H1 (cell line): Measurements from ENCODE around the gene FCN3. TPM values are rescaled to one million over a fixed set of nuclear protein-coding genes. Genes with fewer than 3 reads are reported as not detected.

Experiments used
- CTCF ChIA-PET: fragments of 300-600 bp; sonication (Branson Sonifier 250); formaldehyde crosslinking; loops from one replicate; lab custom pipeline; 2021; ENCODE audit not compliant: partially characterized antibody; lab: Charles Lee
- POLR2A ChIA-PET: fragments of 300-600 bp; sonication (Branson Sonifier 250); formaldehyde crosslinking; loops from one replicate; lab custom pipeline; 2021; ENCODE audit warnings: inconsistent platforms; ENCODE audit not compliant: partially characterized antibody; lab: Charles Lee
- DNase-seq, 2 experiments: peaks; one replicate each; pipeline versions ENCODE4 v3.0.0 to v3.0.0-alpha.2; 2010 to 2022; ENCODE audit warnings: low spot score in 2 of 2, low read depth in 1 of 2, mixed read lengths in 1 of 2
- FAIRE-seq: peaks from 2 replicates; lab custom pipeline; 2011; peaks lifted over from hg19 to GRCh38; lab: Jason Lieb, UNC
- H2AFZ ChIP-seq: 2 replicates; pipeline ENCODE4 v1.8.1; 2012; ENCODE audit warnings: low read length, inconsistent platforms
- H2AK5ac ChIP-seq: 2 replicates; pipeline ENCODE4 v1.6.1; 2013; ENCODE audit warnings: low read depth, low read length
- H2BK120ac ChIP-seq: replicated peaks from 2 replicates; pipeline ENCODE3; 2013; ENCODE audit warnings: low read depth, low read length, inconsistent platforms
- H2BK12ac ChIP-seq: 2 replicates; pipeline ENCODE4 v1.6.1; 2013; ENCODE audit warnings: low read depth, low read length
- H2BK15ac ChIP-seq: 2 replicates; pipeline ENCODE4 v1.6.1; 2013; ENCODE audit warnings: low read length
- H2BK20ac ChIP-seq: 2 replicates; pipeline ENCODE4 v1.6.1; 2013; ENCODE audit warnings: low read length
- H2BK5ac ChIP-seq: 2 replicates; pipeline ENCODE4 v1.6.1; 2013; ENCODE audit warnings: low read depth, low read length
- H3K14ac ChIP-seq: 2 replicates; pipeline ENCODE4 v1.6.1; 2013; ENCODE audit warnings: inconsistent platforms; ENCODE audit not compliant: insufficient read length
- H3K18ac ChIP-seq: 2 replicates; pipeline ENCODE4 v1.6.1; 2013; ENCODE audit warnings: low read length; ENCODE audit errors: extremely low read depth
- H3K23ac ChIP-seq: 2 replicates; pipeline ENCODE4 v1.6.1; 2013; ENCODE audit warnings: inconsistent platforms; ENCODE audit not compliant: insufficient read length
- H3K23me2 ChIP-seq: 2 replicates; pipeline ENCODE4 v1.6.1; 2013; ENCODE audit warnings: low read depth, low read length
- H3K27ac ChIP-seq: 2 replicates; pipeline ENCODE4 v1.6.1; 2011; ENCODE audit warnings: low read depth, low read length, inconsistent platforms
- H3K27me3 ChIP-seq, 4 experiments: replicated peaks in 1 of 4; 1 replicate in 1 of 4; 2 replicates in 3 of 4; pipeline versions ENCODE4 v1.6.1 to v1.8.1; 2011 to 2013; ENCODE audit warnings: low read length in 3 of 4, mild to moderate bottlenecking in 3 of 4, inconsistent platforms in 2 of 4, mixed read lengths in 2 of 4, moderate library complexity in 1 of 4; ENCODE audit not compliant: control insufficient read depth in 3 of 4, insufficient read depth in 3 of 4; ENCODE audit errors: extremely low read depth in 1 of 4
- H3K36me3 ChIP-seq, 4 experiments: 2 replicates each; pipeline versions ENCODE4 v1.6.1 to v1.8.1; 2011 to 2013; ENCODE audit warnings: mild to moderate bottlenecking in 4 of 4, low read length in 3 of 4, moderate library complexity in 2 of 4, control low read depth in 1 of 4, inconsistent platforms in 1 of 4; ENCODE audit not compliant: insufficient read depth in 4 of 4, control insufficient read depth in 2 of 4
- H3K4ac ChIP-seq: replicated peaks from 2 replicates; pipeline ENCODE3; 2013; ENCODE audit warnings: low read length, low read depth, mixed read lengths, inconsistent platforms; ENCODE audit not compliant: insufficient read length
- H3K4me1 ChIP-seq, 4 experiments: replicated peaks in 1 of 4; 1 replicate in 1 of 4; 2 replicates in 3 of 4; pipeline versions ENCODE4 v1.6.1 to v1.8.1; 2011 to 2013; ENCODE audit warnings: low read length in 3 of 4, inconsistent platforms in 2 of 4, mixed read lengths in 1 of 4; ENCODE audit not compliant: insufficient read depth in 4 of 4, control insufficient read depth in 3 of 4
- H3K4me2 ChIP-seq, 2 experiments: 2 replicates each; pipeline versions ENCODE4 v1.6.1 to v1.8.1; 2011 to 2013; ENCODE audit warnings: low read depth in 2 of 2, low read length in 2 of 2, control low read depth in 1 of 2, inconsistent platforms in 1 of 2, mild to moderate bottlenecking in 1 of 2; ENCODE audit not compliant: insufficient read depth in 1 of 2
- H3K4me3 ChIP-seq, 4 experiments: fragments of 200-600, 300-600 bp in 1 of 4; sonication (generic), shearing (Covaris generic), sonication (Bioruptor Twin) in 1 of 4; 2 replicates each; pipeline versions ENCODE4 v1.5.1 to v1.8.1; 2011 to 2016; ENCODE audit warnings: low read length in 4 of 4, low read depth in 3 of 4, control low read depth in 2 of 4, inconsistent platforms in 2 of 4, mild to moderate bottlenecking in 2 of 4, mixed read lengths in 1 of 4, moderate library complexity in 1 of 4; ENCODE audit not compliant: insufficient read depth in 2 of 4; ENCODE audit errors: extremely low read depth in 1 of 4
- H3K56ac ChIP-seq: replicated peaks from 2 replicates; pipeline ENCODE3; 2013; ENCODE audit warnings: low read depth, mild to moderate bottlenecking, mixed read lengths, low read length, inconsistent platforms; ENCODE audit not compliant: insufficient read length
- H3K79me1 ChIP-seq: 2 replicates; pipeline ENCODE4 v1.6.1; 2013; ENCODE audit warnings: low read depth, low read length, control low read depth
- H3K79me2 ChIP-seq, 2 experiments: 2 replicates each; pipeline versions ENCODE4 v1.6.1 to v1.8.1; 2012 to 2013; ENCODE audit warnings: low read length in 2 of 2, mild to moderate bottlenecking in 2 of 2, inconsistent platforms in 1 of 2; ENCODE audit not compliant: insufficient read depth in 2 of 2, control insufficient read depth in 1 of 2
- H3K9ac ChIP-seq, 4 experiments: replicated peaks in 1 of 4; 1 replicate in 1 of 4; 2 replicates in 3 of 4; pipeline versions ENCODE4 v1.6.1 to v1.8.1; 2011 to 2013; ENCODE audit warnings: low read depth in 3 of 4, low read length in 3 of 4, control low read depth in 2 of 4, mild to moderate bottlenecking in 2 of 4, moderate library complexity in 2 of 4, inconsistent platforms in 1 of 4; ENCODE audit errors: extremely low read depth in 1 of 4
- H3K9me3 ChIP-seq, 2 experiments: 2 replicates each; pipeline versions ENCODE4 v1.6.1 to v1.8.1; 2012 to 2013; ENCODE audit warnings: mild to moderate bottlenecking in 2 of 2, moderate library complexity in 2 of 2, control low read depth in 1 of 2, inconsistent platforms in 1 of 2, low read depth in 1 of 2, low read length in 1 of 2, mixed read lengths in 1 of 2; ENCODE audit not compliant: insufficient read depth in 2 of 2
- H4K20me1 ChIP-seq, 2 experiments: replicated peaks in 1 of 2; 2 replicates each; pipeline versions ENCODE3 to v1.8.1; 2011 to 2013; ENCODE audit warnings: inconsistent platforms in 2 of 2, low read length in 2 of 2, mild to moderate bottlenecking in 1 of 2; ENCODE audit not compliant: insufficient read depth in 2 of 2, control insufficient read depth in 1 of 2
- H4K5ac ChIP-seq: 2 replicates; pipeline ENCODE4 v1.6.1; 2013; ENCODE audit warnings: low read length, low read depth, mixed read lengths, inconsistent platforms; ENCODE audit not compliant: insufficient read length
- H4K8ac ChIP-seq: 2 replicates; pipeline ENCODE4 v1.8.0; 2013; ENCODE audit warnings: mild to moderate bottlenecking, moderate library complexity, low read length, inconsistent platforms; ENCODE audit not compliant: insufficient read depth; ENCODE audit errors: extremely low read depth
- H4K91ac ChIP-seq: replicated peaks from 2 replicates; pipeline ENCODE3; 2013; ENCODE audit warnings: low read length, mixed read lengths, inconsistent platforms; ENCODE audit not compliant: insufficient read length
- ASH2L ChIP-seq: fragments of 200-600, 300-600 bp; sonication (generic); IDR thresholded peaks from one replicate; pipeline ENCODE4 v1.7.1; 2017; ENCODE audit warnings: low read length
- SRF ChIP-seq: IDR thresholded peaks from 2 replicates; pipeline ENCODE4 v1.6.1; 2011; ENCODE audit warnings: mild to moderate bottlenecking, low read depth, low read length, moderate library complexity
- WGBS, 2 experiments: shearing (Covaris generic) in 1 of 2; methylation state at CpG; one replicate each; pipeline versions ENCODE4 v1.1.6 to v1.1.7; 2013 to 2015; ENCODE audit warnings: low lambda C conversion rate in 2 of 2, mixed read lengths in 2 of 2, inconsistent platforms in 1 of 2, low coverage in 1 of 2, missing lambda C conversion rate in 1 of 2; ENCODE audit not compliant: insufficient replicate concordance in 2 of 2, insufficient coverage in 1 of 2, insufficient read length in 1 of 2; ENCODE audit errors: extremely low coverage in 1 of 2, missing lambda C conversion rate in 1 of 2; 5-methylcytosine and 5-hydroxymethylcytosine counted together
- polyA plus RNA-seq, 7 experiments: library from polyadenylated mRNA; depleted of rRNA in 3 of 7; stranded (reverse) in 5 of 7; unstranded in 2 of 7; fragments of >200 nt in 5 of 7; fragments of 200-250 nt in 2 of 7; gene quantifications; 1 replicate in 5 of 7; 2 replicates in 1 of 7; 4 replicates in 1 of 7; pipeline versions ENCODE4 v1.2.1 to v1.2.3, GENCODE V29; 2011 to 2013; ENCODE audit warnings: missing spikeins in 2 of 7, mixed read lengths in 2 of 7
- total RNA-seq: library from RNA; stranded (reverse); fragmentation: NEBNext Ultra II Directional; extraction: Animal tissue kit (Norgen Biotek cat#: 25700); gene quantifications from 2 replicates; pipeline ENCODE4 v1.2.1, GENCODE V29; 2021

Gene FCN3
- total and polyA plus RNA-seq, 2 of the 8 experiments (the other 6 are each of a cell fraction or from before 2014, with no cell fraction given), result 0.30 to 0.57 TPM

DNA sequence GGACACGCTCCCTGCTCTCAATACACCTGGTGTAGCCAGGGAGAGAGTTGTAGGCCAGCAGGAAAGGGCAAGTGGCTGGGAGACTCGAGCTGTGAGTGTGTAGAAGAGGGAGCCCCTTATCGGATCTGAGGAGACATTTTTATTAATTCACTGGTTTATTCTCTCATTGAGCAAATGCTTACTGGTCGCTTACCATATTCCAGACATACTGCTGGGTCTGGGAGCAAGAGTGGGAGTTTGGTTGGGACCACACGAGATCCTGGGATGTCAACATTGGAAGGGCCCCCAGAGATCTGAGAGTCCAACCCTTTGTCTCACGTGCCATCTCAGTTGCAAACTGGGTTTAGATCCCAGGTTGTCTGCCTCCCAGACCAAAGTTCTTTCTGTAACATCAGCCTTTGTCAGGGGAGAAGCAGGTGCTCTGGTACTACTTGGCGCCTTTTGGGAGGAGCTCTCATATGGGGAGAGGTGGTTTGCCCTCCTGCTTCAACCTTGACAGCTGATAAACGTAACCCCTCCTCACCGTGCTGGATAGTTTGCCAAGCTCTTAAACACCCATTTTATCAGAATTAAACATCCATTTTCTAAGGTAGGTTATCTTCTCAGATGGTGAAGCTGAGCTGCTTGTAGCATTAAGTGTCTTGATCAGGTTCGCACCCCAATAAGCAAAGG, 51.9 kb downstream of the FCN3 start:
- Histone ChIP-seq H3K4me1 (0 out of 7 replicates have a peak, but pooled peaks cover 0 to 8% (median 0%) of the 10 kb centered on the region in 4 experiments), H3K27me3 (no peaks in the 10 kb centered on the region; a peak in 2 of 7 replicates), H3K18ac (peak overlapping the region; percentile 88), H3K23ac (no peak overlapping the region), H2BK12ac (no peak overlapping the region), H3K79me1 (peaks cover 5% of the 10 kb centered on the region; the same call in 1 of the 2 replicates), H2BK5ac (peak overlapping the region; percentile 98), H2AK5ac (no peak overlapping the region), H2BK20ac (no peak overlapping the region), H3K4me3 (peak overlapping the region; percentile 78 to 100 (median 98)), H3K27ac (peak overlapping the region; percentile 86), H3K36me3 (peaks cover 2 to 7% (median 6%) of the 10 kb centered on the region in 4 experiments; a peak in 7 of 8 replicates), H3K56ac (peak overlapping the region; percentile 71), H3K79me2 (peaks cover 4 to 45% of the 10 kb centered on the region in 2 experiments; a peak in 3 of 4 replicates), H2AFZ (peak overlapping the region; percentile 34; the same call in 1 of the 2 replicates), H3K9ac (peak overlapping the region; percentile 91 to 96 (median 94)), H2BK15ac (no peak overlapping the region; the same call in 1 of the 2 replicates), H4K5ac (peak overlapping the region; percentile 54), H3K4me2 (peak overlapping the region; percentile 73 to 86), H3K14ac (no peak overlapping the region), H3K9me3 (no peaks in the 10 kb centered on the region), H4K91ac (peak overlapping the region; percentile 5), H3K23me2 (peaks cover 7% of the 10 kb centered on the region; the same call in 1 of the 2 replicates), H2BK120ac (no peak overlapping the region), H3K4ac (peak overlapping the region; percentile 24), H4K8ac (peak overlapping the region; percentile 98; the same call in 1 of the 2 replicates), H4K20me1 (peaks cover 0 to 4% of the 10 kb centered on the region in 2 experiments)
- CTCF ChIA-PET, result interaction anchor here (0.8 to 7.0 kb wide), 13 partner anchors 10 to 347 kb away, joined by 3 to 102 read pairs (median 4); partner anchors contain the start of genes CD164L2 and SYTL1
- FAIRE-seq (no peak), DNase-seq (no peak)
- WGBS, 2 experiments, result 16% methylated on average over 10 of the region's 10 CpGs; no CpG with 5 or more reads in 1 of the 2 experiments
- POLR2A ChIA-PET, result interaction anchor here (0.6 to 2.1 kb wide), 17 partner anchors 8 to 330 kb away, joined by 3 to 13 read pairs (median 4); partner anchors contain the start of genes MAP3K6 and SYTL1
- TF ChIP-seq SRF (no peak), ASH2L (no peak)
